Liver (tissue), 9 donors: ENCODE measurements around the gene ROBO2. TPM values are rescaled to one million over a fixed set of nuclear protein-coding genes. Genes with fewer than 3 reads are reported as not detected.

Experiments used
- DNase-seq: peaks from one replicate; pipeline ENCODE4 v3.0.0-alpha.2; 2017; ENCODE audit warnings: low spot score
- H3K27ac ChIP-seq, 2 donors: one replicate each; pipeline ENCODE4 v1.7.0; 2013; ENCODE audit warnings: inconsistent platforms in 2 of 2, low read length in 2 of 2, control low read depth in 1 of 2, low read depth in 1 of 2, mild to moderate bottlenecking in 1 of 2
- H3K27me3 ChIP-seq, 4 donors: one replicate each; pipeline versions ENCODE4 v1.6.1 to v1.7.0; 2013; ENCODE audit warnings: low read length in 3 of 4, inconsistent platforms in 1 of 4, mild to moderate bottlenecking in 1 of 4, moderate library complexity in 1 of 4; ENCODE audit not compliant: control insufficient read depth in 4 of 4, insufficient read depth in 4 of 4
- H3K36me3 ChIP-seq, 4 donors: one replicate each; pipeline versions ENCODE4 v1.6.1 to v1.7.0; 2013; ENCODE audit warnings: low read length in 3 of 4, mild to moderate bottlenecking in 3 of 4, low read depth in 1 of 4, moderate library complexity in 1 of 4; ENCODE audit not compliant: control insufficient read depth in 4 of 4, insufficient read depth in 3 of 4
- H3K4me1 ChIP-seq, 4 donors: one replicate each; pipeline versions ENCODE4 v1.6.1 to v1.7.0; 2013; ENCODE audit warnings: low read length in 3 of 4, mild to moderate bottlenecking in 3 of 4, moderate library complexity in 1 of 4; ENCODE audit not compliant: control insufficient read depth in 4 of 4, insufficient read depth in 4 of 4
- H3K4me3 ChIP-seq, 3 donors: one replicate each; pipeline versions ENCODE4 v1.6.1 to v1.7.0; 2013; ENCODE audit warnings: low read length in 3 of 3, control low read depth in 1 of 3, low read depth in 1 of 3, mild to moderate bottlenecking in 1 of 3
- H3K9ac ChIP-seq, 2 donors: one replicate each; pipeline ENCODE4 v1.7.0; 2013; ENCODE audit warnings: low read length in 2 of 2, mild to moderate bottlenecking in 2 of 2, moderate library complexity in 2 of 2, control low read depth in 1 of 2, low read depth in 1 of 2
- H3K9me3 ChIP-seq, 4 donors: one replicate each; pipeline versions ENCODE4 v1.6.1 to v1.7.0; 2013; ENCODE audit warnings: low read length in 3 of 4; ENCODE audit not compliant: control insufficient read depth in 4 of 4
- CTCF ChIP-seq: fragments of 150-350 bp; IDR thresholded peaks from 2 replicates; pipeline ENCODE4 v1.5.1; 2017; ENCODE audit warnings: improper control_type of control experiment, low read depth, low read length; ENCODE audit not compliant: missing input control
- EGR1 ChIP-seq, 2 donors: IDR thresholded peaks; 2 replicates each; pipeline ENCODE4 v1.6.1; 2016 to 2018; ENCODE audit warnings: antibody characterized with exemption in 2 of 2, low read depth in 2 of 2
- FOXA1 ChIP-seq: IDR thresholded peaks from 2 replicates; pipeline ENCODE4 v1.6.1; 2016; ENCODE audit warnings: antibody characterized with exemption
- FOXA2 ChIP-seq: IDR thresholded peaks from 2 replicates; pipeline ENCODE4 v1.6.1; 2016; ENCODE audit warnings: antibody characterized with exemption
- GABPA ChIP-seq, 2 donors: IDR thresholded peaks in 1 of 2; conservative IDR thresholded peaks in 1 of 2; 2 replicates each; pipeline ENCODE4 v1.6.1; 2016; ENCODE audit warnings: antibody characterized with exemption in 2 of 2, mild to moderate bottlenecking in 1 of 2, moderate library complexity in 1 of 2
- HNF4A ChIP-seq, 2 donors: conservative IDR thresholded peaks; 2 replicates each; pipeline ENCODE4 v1.6.1; 2016; ENCODE audit warnings: antibody characterized with exemption in 2 of 2, mild to moderate bottlenecking in 2 of 2
- HNF4G ChIP-seq: IDR thresholded peaks from 2 replicates; pipeline ENCODE4 v1.6.1; 2016; ENCODE audit warnings: antibody characterized with exemption
- JUND ChIP-seq, 2 donors: IDR thresholded peaks; 2 replicates each; pipeline ENCODE4 v1.6.1; 2016; ENCODE audit warnings: antibody characterized with exemption in 2 of 2
- MAX ChIP-seq: IDR thresholded peaks from 2 replicates; pipeline ENCODE4 v1.6.1; 2016; ENCODE audit warnings: antibody characterized with exemption
- NR2F2 ChIP-seq: IDR thresholded peaks from 2 replicates; pipeline ENCODE4 v1.6.1; 2016; ENCODE audit warnings: antibody characterized with exemption
- RAD21 ChIP-seq, 2 donors: IDR thresholded peaks; 2 replicates each; pipeline ENCODE4 v1.6.1; 2016; ENCODE audit warnings: antibody characterized with exemption in 2 of 2, mild to moderate bottlenecking in 2 of 2
- REST ChIP-seq: IDR thresholded peaks from 2 replicates; pipeline ENCODE4 v1.6.1; 2016; ENCODE audit warnings: antibody characterized with exemption, mild to moderate bottlenecking
- RXRA ChIP-seq, 2 donors: IDR thresholded peaks; 2 replicates each; pipeline ENCODE4 v1.6.1; 2017 to 2018; ENCODE audit warnings: antibody characterized with exemption in 2 of 2, mild to moderate bottlenecking in 1 of 2
- SP1 ChIP-seq: IDR thresholded peaks from 2 replicates; pipeline ENCODE4 v1.6.1; 2018; ENCODE audit warnings: antibody characterized with exemption, mild to moderate bottlenecking
- YY1 ChIP-seq: IDR thresholded peaks from 2 replicates; pipeline ENCODE4 v1.6.1; 2016; ENCODE audit warnings: antibody characterized with exemption, mild to moderate bottlenecking
- ZBTB33 ChIP-seq: IDR thresholded peaks from 2 replicates; pipeline ENCODE4 v1.6.1; 2016; ENCODE audit warnings: antibody characterized with exemption
- WGBS: extraction: QIAGEN DNeasy Blood & Tissue Kit; methylation state at CpG from one replicate; pipeline ENCODE4 v1.1.7; 2013; 5-methylcytosine and 5-hydroxymethylcytosine counted together
- polyA plus RNA-seq, 2 donors: library from polyadenylated mRNA; stranded (reverse) in 1 of 2; unstranded in 1 of 2; fragments of 200-250 nt in 1 of 2; fragments of >200 nt in 1 of 2; fragmentation: Nextera tagmentation in 1 of 2; extraction: Ambion mirVana in 1 of 2; gene quantifications; one replicate each; pipeline versions ENCODE4 v1.2.1 to v1.2.3, GENCODE V29; 2013 to 2015
- total RNA-seq, 2 donors: library from RNA; depleted of rRNA; stranded (reverse); fragments of >200 nt; gene quantifications; one replicate each; pipeline ENCODE4 v1.2.3, GENCODE V29; 2014
- donor health status: healthy.
- donor health status: healthy.
- donor health status: healthy.
- donor health status: healthy.
- donor health status: healthy.

The ROBO2 gene
- total and polyA plus RNA-seq, 4 donors, result 0.22 to 19.4 (median 1.1) TPM

- H3K9me3 ChIP-seq, result no peaks in the 10 kb centered on the region
- no peaks in the 10 kb centered on the region for H3K36me3 ChIP-seq
- H3K9ac ChIP-seq, result no peak overlapping the region
- DNase-seq, result no peak
- 60% methylated on average over 2 of the region's 2 CpGs for WGBS
- no peak overlapping the region for H3K27ac ChIP-seq
- no peaks in the 10 kb centered on the region for H3K4me1 ChIP-seq
- H3K27me3 ChIP-seq, result no peaks in the 10 kb centered on the region
- no peak overlapping the region for H3K4me3 ChIP-seq
- TF ChIP-seq YY1 (no peak), CTCF (no peak), REST (no peak)
These were observed 194.1 kb downstream of the ROBO2 start for GRCh38 chr3:77234004-77234403.

- no peak overlapping the region for H3K9ac ChIP-seq
- DNase-seq, result no peak
- WGBS, result 29% methylated on average over 7 of the region's 7 CpGs
- H3K9me3 ChIP-seq, result no peaks in the 10 kb centered on the region
- TF ChIP-seq NR2F2 (no peak), HNF4A (conservative IDR thresholded peaks at IDR 0.05) (peak in 1 of 2 donors; percentile 35)
- H3K4me1 ChIP-seq, result no peaks in the 10 kb centered on the region
- no peak overlapping the region for H3K27ac ChIP-seq
- H3K27me3 ChIP-seq, result no peaks in the 10 kb centered on the region
- H3K36me3 ChIP-seq, result no peaks in the 10 kb centered on the region
- H3K4me3 ChIP-seq, result no peak overlapping the region
These were observed 196.2 kb downstream of the ROBO2 start for GRCh38 chr3:77236118-77236517.

- Histone ChIP-seq H3K9ac (no peak overlapping the region), H3K36me3 (no peaks in the 10 kb centered on the region), H3K27me3 (no peaks in the 10 kb centered on the region), H3K27ac (no peak overlapping the region), H3K4me3 (no peak overlapping the region), H3K9me3 (no peaks in the 10 kb centered on the region), H3K4me1 (no peaks in the 10 kb centered on the region)
- DNase-seq, result no peak
- TF ChIP-seq NR2F2 (no peak), FOXA2 (no peak), HNF4G (no peak), HNF4A (conservative IDR thresholded peaks at IDR 0.05) (no peak), REST (no peak), RXRA (IDR thresholded peaks at IDR 0.05) (no peak), EGR1 (IDR thresholded peaks at IDR 0.05; ENCODE audit: low read depth in 2 of 2) (no peak), SP1 (no peak), ZBTB33 (no peak), RAD21 (IDR thresholded peaks at IDR 0.05) (no peak), JUND (IDR thresholded peaks at IDR 0.05) (no peak), FOXA1 (no peak), MAX (no peak), GABPA (IDR thresholded peaks at IDR 0.05 in 1 of 2, conservative IDR thresholded peaks at IDR 0.05 in 1 of 2) (no peak)
- 94% methylated on average over 40 of the region's 40 CpGs for WGBS
These were observed 200.3 kb downstream of the ROBO2 start for GRCh38 chr3:77240072-77240650.
